Neural progenitor cell (in vitro differentiated cells): ENCODE measurements around the gene C19orf67. TPM values are rescaled to one million over a fixed set of nuclear protein-coding genes. Genes with fewer than 3 reads are reported as not detected.
A peak's percentile ranks its signal among the peaks of the same experiment; 100 is the strongest.
"Not testable (repeated sequence)": the region's sequence is repeated elsewhere in the genome, so short reads cannot be mapped to it uniquely, and the experiment has no call there.

ENCODE experiments used
- DNase-seq: peaks from one replicate; pipeline ENCODE4 v3.0.0-alpha.2; 2016; ENCODE audit warnings: low spot score
- H2AFZ ChIP-seq: fragments of 200-600 bp; sonication (generic); replicated peaks from 2 replicates; pipeline ENCODE4 v1.6.1; 2016; ENCODE audit warnings: antibody characterized with exemption
- H3F3A ChIP-seq: fragments of 200-600 bp; sonication (generic); 2 replicates; pipeline ENCODE4 v1.6.1; 2016; ENCODE audit warnings: antibody characterized with exemption, low read depth
- H3K27ac ChIP-seq: fragments of 200-600 bp; sonication (generic); 2 replicates; pipeline ENCODE4 v1.5.1; 2016; ENCODE audit warnings: mild to moderate bottlenecking
- H3K27me3 ChIP-seq: fragments of 200-600 bp; sonication (generic); 2 replicates; pipeline ENCODE4 v1.6.1; 2016; ENCODE audit warnings: mild to moderate bottlenecking, moderate library complexity
- H3K36me3 ChIP-seq: fragments of 200-600 bp; sonication (generic); 2 replicates; pipeline ENCODE4 v1.5.1; 2016
- H3K4me1 ChIP-seq: fragments of 200-600 bp; sonication (generic); 2 replicates; pipeline ENCODE4 v1.6.1; 2016; ENCODE audit warnings: mixed run types
- H3K4me2 ChIP-seq: fragments of 200-600 bp; sonication (generic); 2 replicates; pipeline ENCODE4 v1.6.1; 2016
- H3K4me3 ChIP-seq: fragments of 200-600 bp; sonication (generic); 2 replicates; pipeline ENCODE4 v1.5.1; 2016
- H3K79me2 ChIP-seq: fragments of 200-600 bp; sonication (generic); 2 replicates; pipeline ENCODE4 v1.6.1; 2016; ENCODE audit warnings: low read depth
- H3K9ac ChIP-seq: fragments of 200-600 bp; sonication (generic); 2 replicates; pipeline ENCODE4 v1.6.1; 2016
- H3K9me3 ChIP-seq: fragments of 200-600 bp; sonication (generic); 2 replicates; pipeline ENCODE4 v1.5.1; 2016; ENCODE audit warnings: low read depth
- H4K20me1 ChIP-seq: fragments of 200-600 bp; sonication (generic); 2 replicates; pipeline ENCODE4 v1.6.1; 2016; ENCODE audit warnings: low read depth
- H3K27ac Mint-ChIP-seq: 3 replicates; pipeline ENCODE4 v1.8.0; 2021; ENCODE audit warnings: mixed read lengths
- H3K27me3 Mint-ChIP-seq: 2 replicates; pipeline ENCODE4 v1.8.0; 2022; ENCODE audit warnings: low read depth, mild to moderate bottlenecking, inconsistent platforms, moderate library complexity, mixed read lengths; ENCODE audit not compliant: insufficient read depth
- H3K36me3 Mint-ChIP-seq: 3 replicates; pipeline ENCODE4 v1.8.0; 2021; ENCODE audit warnings: mixed read lengths
- H3K4me1 Mint-ChIP-seq: 3 replicates; pipeline ENCODE4 v1.8.0; 2021; ENCODE audit warnings: mixed read lengths
- H3K4me3 Mint-ChIP-seq: 3 replicates; pipeline ENCODE4 v1.8.0; 2021; ENCODE audit warnings: mild to moderate bottlenecking, moderate library complexity, mixed read lengths
- H3K9me3 Mint-ChIP-seq: 3 replicates; pipeline ENCODE4 v1.8.0; 2020; ENCODE audit warnings: mixed read lengths
- EZH2 ChIP-seq: fragments of 200-600 bp; sonication (generic); IDR thresholded peaks from 2 replicates; pipeline ENCODE4 v1.6.1; 2017; ENCODE audit warnings: antibody characterized with exemption, mild to moderate bottlenecking, moderate library complexity
- EZH2phosphoT487 ChIP-seq: fragments of 200-600 bp; sonication (generic); IDR thresholded peaks from 2 replicates; pipeline ENCODE4 v1.6.1; 2017; ENCODE audit warnings: antibody characterized with exemption
- total RNA-seq: library from RNA; depleted of rRNA; stranded (reverse); fragments of >200 nt; gene quantifications from 2 replicates; pipeline ENCODE4 v1.2.3, GENCODE V29; 2015; ENCODE audit warnings: low replicate concordance
- TF ChIP-seq, protein P1 (sequence below): fragments of 200-600 bp; sonication (generic); IDR thresholded peaks from 2 replicates; pipeline ENCODE4 v1.5.1; 2017; ENCODE audit warnings: antibody characterized with exemption, mild to moderate bottlenecking

The C19orf67 gene
- total RNA-seq, 1 donor from 2014 or later = not detected

GRCh38 chr19:14039181-14039580 lies 46.4 kb downstream of the C19orf67 start:
- no peak overlapping the region for H3K4me3 ChIP-seq
- H3K79me2 ChIP-seq = no peaks in the 10 kb centered on the region
- H3K4me3 Mint-ChIP-seq = no peak overlapping the region
- H3K36me3 ChIP-seq = no peaks in the 10 kb centered on the region
- no peaks in the 10 kb centered on the region for H4K20me1 ChIP-seq
- no peak overlapping the region for H3K4me2 ChIP-seq
- no peak overlapping the region for H3K9ac ChIP-seq
- H3K9me3 ChIP-seq = no peaks in the 10 kb centered on the region
- H3F3A ChIP-seq = no peaks in the 10 kb centered on the region
- no peaks in the 10 kb centered on the region for H3K9me3 Mint-ChIP-seq
- peaks cover 2% of the 10 kb centered on the region for H3K27me3 Mint-ChIP-seq
- H3K4me1 ChIP-seq = no peaks in the 10 kb centered on the region
- H3K27ac ChIP-seq = no peak overlapping the region
- H2AFZ ChIP-seq = no peak overlapping the region
- H3K27me3 ChIP-seq = no peaks in the 10 kb centered on the region
- TF ChIP-seq EZH2phosphoT487 (no peak), EZH2 (no peak)
- TF ChIP-seq, protein P1, sequence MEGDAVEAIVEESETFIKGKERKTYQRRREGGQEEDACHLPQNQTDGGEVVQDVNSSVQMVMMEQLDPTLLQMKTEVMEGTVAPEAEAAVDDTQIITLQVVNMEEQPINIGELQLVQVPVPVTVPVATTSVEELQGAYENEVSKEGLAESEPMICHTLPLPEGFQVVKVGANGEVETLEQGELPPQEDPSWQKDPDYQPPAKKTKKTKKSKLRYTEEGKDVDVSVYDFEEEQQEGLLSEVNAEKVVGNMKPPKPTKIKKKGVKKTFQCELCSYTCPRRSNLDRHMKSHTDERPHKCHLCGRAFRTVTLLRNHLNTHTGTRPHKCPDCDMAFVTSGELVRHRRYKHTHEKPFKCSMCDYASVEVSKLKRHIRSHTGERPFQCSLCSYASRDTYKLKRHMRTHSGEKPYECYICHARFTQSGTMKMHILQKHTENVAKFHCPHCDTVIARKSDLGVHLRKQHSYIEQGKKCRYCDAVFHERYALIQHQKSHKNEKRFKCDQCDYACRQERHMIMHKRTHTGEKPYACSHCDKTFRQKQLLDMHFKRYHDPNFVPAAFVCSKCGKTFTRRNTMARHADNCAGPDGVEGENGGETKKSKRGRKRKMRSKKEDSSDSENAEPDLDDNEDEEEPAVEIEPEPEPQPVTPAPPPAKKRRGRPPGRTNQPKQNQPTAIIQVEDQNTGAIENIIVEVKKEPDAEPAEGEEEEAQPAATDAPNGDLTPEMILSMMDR = no peak
- no peak overlapping the region for H3K27ac Mint-ChIP-seq
- H3K4me1 Mint-ChIP-seq = peaks cover 6% of the 10 kb centered on the region
- no peak for DNase-seq
- no peaks in the 10 kb centered on the region for H3K36me3 Mint-ChIP-seq

GRCh38 chr19:14035706-14036105 lies 49.9 kb downstream of the C19orf67 start:
- H3K36me3 Mint-ChIP-seq = no peaks in the 10 kb centered on the region
- Histone ChIP-seq H3K79me2 (no peaks in the 10 kb centered on the region), H3K27me3 (peaks cover 18% of the 10 kb centered on the region), H3K4me1 (peaks cover 6% of the 10 kb centered on the region), H3K27ac (no peak overlapping the region), H3F3A (peaks cover 6% of the 10 kb centered on the region), H3K9me3 (no peaks in the 10 kb centered on the region), H3K9ac (no peak overlapping the region), H3K36me3 (no peaks in the 10 kb centered on the region), H2AFZ (no peak overlapping the region), H3K4me2 (no peak overlapping the region), H3K4me3 (no peak overlapping the region), H4K20me1 (no peaks in the 10 kb centered on the region)
- no peak for DNase-seq
- H3K27me3 Mint-ChIP-seq = peaks cover 6% of the 10 kb centered on the region
- TF ChIP-seq EZH2 = no peak
- TF ChIP-seq, protein P1 = no peak
- no peak for TF ChIP-seq EZH2phosphoT487
- peaks cover 8% of the 10 kb centered on the region for H3K4me1 Mint-ChIP-seq
- no peak overlapping the region for H3K27ac Mint-ChIP-seq
- H3K4me3 Mint-ChIP-seq = no peak overlapping the region
- H3K9me3 Mint-ChIP-seq = no peaks in the 10 kb centered on the region

DNA sequence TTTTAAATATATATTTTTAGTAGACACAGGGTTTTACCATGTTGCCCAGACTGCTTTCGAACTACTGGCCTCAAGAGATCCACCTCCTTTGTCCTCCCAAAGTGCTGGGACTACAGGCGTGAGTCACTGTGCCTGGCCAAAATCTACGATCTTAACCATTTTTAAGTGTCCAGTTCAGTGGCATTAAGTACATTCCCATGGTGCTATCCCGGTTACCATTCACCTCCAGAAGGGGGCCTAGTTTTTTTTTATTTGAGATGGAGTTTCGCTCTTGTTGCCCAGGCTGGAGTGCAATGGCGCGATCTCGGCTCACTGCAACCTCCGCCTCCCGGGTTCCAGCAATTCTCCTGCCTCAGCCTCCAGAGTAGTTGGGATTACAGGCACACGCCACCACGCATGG lies 50.4 kb downstream of the C19orf67 start:
- H3K9me3 Mint-ChIP-seq, DNase-seq, H3K9ac ChIP-seq: not testable (repeated sequence)

More for the DNA sequence above, 50.4 kb downstream of the C19orf67 start:
- Histone ChIP-seq H3F3A (peaks cover 12% of the 10 kb centered on the region), H3K27me3 (peaks cover 23% of the 10 kb centered on the region)
- not testable (repeated sequence) for H2AFZ ChIP-seq, H3K36me3 Mint-ChIP-seq, H3K27ac ChIP-seq, H3K4me2 ChIP-seq, H3K79me2 ChIP-seq, H4K20me1 ChIP-seq, H3K27me3 Mint-ChIP-seq, H3K4me3 Mint-ChIP-seq, H3K4me3 ChIP-seq, H3K4me1 ChIP-seq, H3K36me3 ChIP-seq, H3K4me1 Mint-ChIP-seq, H3K9me3 ChIP-seq, H3K27ac Mint-ChIP-seq
- TF ChIP-seq, protein P1 = peak; percentile 21
